C4-2B (cell line): ENCODE results near the gene TTF1.

Source experiments
- H3K27ac ChIP-seq: fragments of 450-650 bp; 2 replicates; pipeline ENCODE4 v1.5.1; 2017
- CTCF ChIP-seq: fragments of 450-650 bp; conservative IDR thresholded peaks from 2 replicates; pipeline ENCODE4 v1.5.1; 2017; ENCODE audit warnings: mild to moderate bottlenecking
- ZFX ChIP-seq: fragments of 450-650 bp; IDR thresholded peaks from 2 replicates; pipeline ENCODE4 v1.6.1; 2017

The TTF1 gene

GRCh38 chr9:132406554-132407122 is at the start of gene TTF1:
TSS of gene TTF1 (minus strand) at chr9:132406840. CDS start at chr9:132402821, 4,019 bp downstream.
- TF ChIP-seq ZFX = peak; percentile 46; the same call in 1 of the 2 replicates
- TF ChIP-seq CTCF = no peak
- H3K27ac ChIP-seq = peak within 1 kb of the TSS; percentile 75

GRCh38 chr9:132456241-132456640 is 49.6 kb upstream of the TTF1 start:
- H3K27ac ChIP-seq = no peak overlapping the region
- TF ChIP-seq ZFX (no peak), CTCF (no peak)

GRCh38 chr9:132451276-132451675 is 44.6 kb upstream of the TTF1 start:
- TF ChIP-seq CTCF = no peak
- TF ChIP-seq ZFX = no peak
- no peak overlapping the region for H3K27ac ChIP-seq

GRCh38 chr9:132447902-132448301 is 41.3 kb upstream of the TTF1 start:
- TF ChIP-seq CTCF = no peak
- no peak for TF ChIP-seq ZFX
- no peak overlapping the region for H3K27ac ChIP-seq

GRCh38 chr9:132447346-132447745 is 40.7 kb upstream of the TTF1 start:
- H3K27ac ChIP-seq = no peak overlapping the region
- TF ChIP-seq CTCF (no peak; the same call in 1 of the 2 replicates), ZFX (no peak)

GRCh38 chr9:132446887-132447286 is 40.2 kb upstream of the TTF1 start:
- TF ChIP-seq ZFX (no peak), CTCF (no peak)
- no peak overlapping the region for H3K27ac ChIP-seq

GRCh38 chr9:132443951-132444607 is 37.4 kb upstream of the TTF1 start:
- TF ChIP-seq ZFX = no peak
- TF ChIP-seq CTCF = no peak
- no peak overlapping the region for H3K27ac ChIP-seq
